Thyroid gland (tissue), 4 donors: ENCODE data around the gene ASB2.

Experiments
- POLR2A ChIP-seq, 2 donors: fragments of 450-650 bp; IDR thresholded peaks; one replicate each; pipeline ENCODE4 v1.6.1; 2017; ENCODE audit warnings: antibody characterized with exemption in 2 of 2, mild to moderate bottlenecking in 2 of 2, moderate library complexity in 1 of 2
- TF ChIP-seq, protein P1 (sequence below), 6 experiments: fragments of 200-600 bp in 3 of 6; fragments of 450-650 bp in 3 of 6; sonication (generic) in 3 of 6; IDR thresholded peaks; one replicate each; pipeline ENCODE4 v1.5.1; 2016 to 2019; ENCODE audit warnings: antibody characterized with exemption in 6 of 6, mild to moderate bottlenecking in 2 of 6, inconsistent platforms in 1 of 6, moderate library complexity in 1 of 6

DNA sequence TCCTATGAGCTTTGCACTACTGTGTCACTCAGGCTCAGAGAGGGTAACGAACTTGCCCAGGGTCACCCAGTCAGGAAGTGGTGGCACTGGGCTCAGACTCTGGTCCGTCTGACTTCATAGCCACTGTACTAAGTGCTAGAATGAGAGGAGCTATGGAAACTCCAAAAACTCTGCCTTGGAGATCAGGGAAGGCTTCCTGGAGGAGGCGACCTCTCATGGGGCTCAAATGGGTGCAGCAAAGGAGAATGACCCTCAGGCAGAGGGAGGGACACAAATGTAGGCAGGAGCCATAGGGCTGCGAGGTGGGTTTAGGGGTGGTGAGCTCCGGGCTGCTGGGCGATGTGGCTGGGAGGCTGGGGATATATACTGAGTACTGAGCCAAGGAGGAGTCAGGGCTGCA is 23.9 kb upstream of the ASB2 start:
- TF ChIP-seq, protein P1, sequence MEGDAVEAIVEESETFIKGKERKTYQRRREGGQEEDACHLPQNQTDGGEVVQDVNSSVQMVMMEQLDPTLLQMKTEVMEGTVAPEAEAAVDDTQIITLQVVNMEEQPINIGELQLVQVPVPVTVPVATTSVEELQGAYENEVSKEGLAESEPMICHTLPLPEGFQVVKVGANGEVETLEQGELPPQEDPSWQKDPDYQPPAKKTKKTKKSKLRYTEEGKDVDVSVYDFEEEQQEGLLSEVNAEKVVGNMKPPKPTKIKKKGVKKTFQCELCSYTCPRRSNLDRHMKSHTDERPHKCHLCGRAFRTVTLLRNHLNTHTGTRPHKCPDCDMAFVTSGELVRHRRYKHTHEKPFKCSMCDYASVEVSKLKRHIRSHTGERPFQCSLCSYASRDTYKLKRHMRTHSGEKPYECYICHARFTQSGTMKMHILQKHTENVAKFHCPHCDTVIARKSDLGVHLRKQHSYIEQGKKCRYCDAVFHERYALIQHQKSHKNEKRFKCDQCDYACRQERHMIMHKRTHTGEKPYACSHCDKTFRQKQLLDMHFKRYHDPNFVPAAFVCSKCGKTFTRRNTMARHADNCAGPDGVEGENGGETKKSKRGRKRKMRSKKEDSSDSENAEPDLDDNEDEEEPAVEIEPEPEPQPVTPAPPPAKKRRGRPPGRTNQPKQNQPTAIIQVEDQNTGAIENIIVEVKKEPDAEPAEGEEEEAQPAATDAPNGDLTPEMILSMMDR (IDR thresholded peaks at IDR 0.05), result no peak
- TF ChIP-seq POLR2A (IDR thresholded peaks at IDR 0.05), result no peak
